ENCODE data around the gene RPRD1B. TPM values are rescaled to one million over a fixed set of nuclear protein-coding genes. Genes with fewer than 3 reads are reported as not detected.
"Not testable (repeated sequence)": the region's sequence is repeated elsewhere in the genome, so short reads cannot be mapped to it uniquely, and the experiment has no call there.

The RPRD1B gene
- total RNA-seq, 1 donor from 2014 or later: 24.1 TPM

GRCh38 chr20:38107916-38108315, 74.4 kb downstream of the RPRD1B start:
- not testable (repeated sequence) for ATAC-seq

- no peak for ATAC-seq
Observed at GRCh38 chr20:38108438-38108985, 75.0 kb downstream of the RPRD1B start.

GRCh38 chr20:38108986-38109541, 75.5 kb downstream of the RPRD1B start:
- no peak for ATAC-seq

- ATAC-seq: peak; percentile 51
Observed at GRCh38 chr20:38109591-38110524, 76.3 kb downstream of the RPRD1B start.

GRCh38 chr20:38110525-38111178, 77.1 kb downstream of the RPRD1B start:
- no peak for ATAC-seq

- ATAC-seq: no peak
Observed at GRCh38 chr20:38111366-38112232, 78.1 kb downstream of the RPRD1B start.

- ATAC-seq: no peak
Observed at GRCh38 chr20:38112261-38112929, 78.8 kb downstream of the RPRD1B start.

- ATAC-seq: no peak
Observed at GRCh38 chr20:38112930-38113294, 79.4 kb downstream of the RPRD1B start.

GRCh38 chr20:38113401-38114325, 80.1 kb downstream of the RPRD1B start:
- ATAC-seq: no peak

- no peak for ATAC-seq
Observed at GRCh38 chr20:38114353-38114791, 80.8 kb downstream of the RPRD1B start.

GRCh38 chr20:38115205-38115604, 81.7 kb downstream of the RPRD1B start:
- no peak for ATAC-seq

- ATAC-seq: no peak
Observed at GRCh38 chr20:38115896-38116295, 82.3 kb downstream of the RPRD1B start.

GRCh38 chr20:38116409-38117165, 83.0 kb downstream of the RPRD1B start:
- no peak for ATAC-seq

- ATAC-seq: no peak
Observed at GRCh38 chr20:38117205-38117604, 83.7 kb downstream of the RPRD1B start.

- no peak for ATAC-seq
Observed at GRCh38 chr20:38117635-38118034, 84.1 kb downstream of the RPRD1B start.

- ATAC-seq: no peak
Observed at GRCh38 chr20:38119446-38119845, 85.9 kb downstream of the RPRD1B start.

GRCh38 chr20:38120625-38120988, 87.1 kb downstream of the RPRD1B start:
- no peak for ATAC-seq

- ATAC-seq: no peak
Observed at GRCh38 chr20:38121741-38122140, 88.2 kb downstream of the RPRD1B start.

GRCh38 chr20:38123021-38123587, 89.6 kb downstream of the RPRD1B start:
- no peak for ATAC-seq
